Measurements from ENCODE around the gene CEP43.
A peak's percentile ranks its signal among the peaks of the same experiment; 100 is the strongest.

Gene CEP43

GRCh38 chr6:167005350-167006159 is 6.4 kb downstream of the CEP43 start:
- peak in 6 of 56 donors; percentile 10 to 41 (median 14) for DNase-seq

DNA sequence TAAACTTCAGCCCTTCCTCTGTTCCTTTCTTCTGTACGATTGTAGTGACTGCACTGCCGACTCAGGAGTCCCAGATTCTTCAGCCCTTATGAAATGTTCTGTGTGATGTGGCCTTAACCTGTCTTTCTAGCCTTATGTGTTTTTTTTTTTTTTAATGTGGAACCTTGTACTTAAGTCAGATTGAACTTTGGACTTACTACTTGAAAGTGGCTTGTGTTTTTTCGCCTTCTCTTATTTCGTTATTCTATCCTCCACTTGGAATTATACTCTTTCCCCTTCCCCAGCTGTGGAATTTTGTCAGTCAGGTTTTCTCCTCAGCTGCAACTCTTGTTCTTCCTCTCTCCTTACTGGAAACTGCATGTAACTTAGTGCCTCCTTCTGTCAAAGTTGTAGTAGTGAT is 8.8 kb downstream of the CEP43 start:
- DNase-seq = no peak

DNA sequence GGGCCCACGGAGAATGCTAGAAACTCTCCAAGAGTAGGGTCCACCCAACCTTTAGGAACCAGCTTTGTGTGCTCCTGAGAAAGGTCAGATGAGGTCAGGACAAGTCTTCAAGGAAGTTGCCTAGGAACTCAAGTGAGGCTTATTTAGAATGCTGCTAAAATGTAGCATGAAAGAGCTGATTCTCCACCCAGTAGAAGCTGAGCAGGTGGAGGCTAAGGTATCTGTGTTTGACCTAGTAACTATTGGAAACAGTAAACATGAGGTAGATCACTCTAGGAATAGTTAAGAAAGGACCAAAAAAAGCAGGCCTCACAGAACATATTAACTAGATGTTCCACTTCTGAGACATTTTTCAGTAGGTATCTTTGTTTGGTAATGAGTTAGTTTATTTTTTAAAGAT is 13.9 kb downstream of the CEP43 start:
- no peak for DNase-seq

- DNase-seq = no peak
Observed at GRCh38 chr6:167013946-167014345, 14.7 kb downstream of the CEP43 start.

GRCh38 chr6:167015302-167015701 is 16.1 kb downstream of the CEP43 start:
- DNase-seq = no peak

- DNase-seq = no peak
Observed at GRCh38 chr6:167020206-167020605, 21.0 kb downstream of the CEP43 start.

GRCh38 chr6:167027308-167027707 is 28.1 kb downstream of the CEP43 start:
- DNase-seq = no peak

- no peak for DNase-seq
Observed at GRCh38 chr6:167027772-167028171, 28.6 kb downstream of the CEP43 start.

DNA sequence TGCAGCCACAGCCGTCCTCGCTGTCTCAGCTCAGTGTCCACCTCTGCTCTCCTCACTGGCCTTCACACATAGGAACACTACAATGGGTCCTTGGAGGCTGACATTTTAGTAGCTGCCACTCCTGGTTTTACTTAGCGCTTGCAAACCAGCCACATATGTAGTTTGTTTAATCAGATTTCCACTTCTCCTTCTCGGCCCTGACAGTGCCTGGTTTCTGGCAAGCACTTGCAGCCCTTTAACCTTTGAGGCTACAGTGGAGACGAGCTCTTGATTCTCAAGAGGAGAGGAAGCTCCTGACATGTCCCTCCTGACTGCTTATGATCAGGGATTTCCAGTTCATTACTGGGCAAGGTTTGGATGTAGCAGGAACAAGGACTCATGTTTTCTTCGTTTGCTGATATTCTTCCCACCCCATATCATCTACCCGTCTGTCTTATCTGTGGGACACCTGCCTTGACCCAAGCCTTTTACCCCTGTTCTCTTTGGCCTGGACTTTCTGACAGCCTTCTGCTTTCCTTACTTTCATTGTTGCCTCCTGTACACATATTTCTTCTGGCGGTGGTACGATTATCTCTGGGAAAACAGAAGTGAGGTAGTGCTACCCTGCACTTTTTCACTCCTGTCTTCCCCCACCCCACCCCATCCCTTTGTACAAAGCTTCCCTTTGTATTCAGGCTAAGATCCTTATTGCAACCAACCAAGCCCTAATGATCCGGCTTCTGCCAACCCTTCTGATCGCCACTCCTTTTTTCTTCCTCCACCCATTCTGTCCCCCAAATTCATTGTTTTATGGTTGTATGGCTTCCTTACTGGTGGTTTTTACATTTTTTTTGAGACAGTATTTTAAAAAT is 31.2 kb downstream of the CEP43 start:
- DNase-seq = no peak

DNA sequence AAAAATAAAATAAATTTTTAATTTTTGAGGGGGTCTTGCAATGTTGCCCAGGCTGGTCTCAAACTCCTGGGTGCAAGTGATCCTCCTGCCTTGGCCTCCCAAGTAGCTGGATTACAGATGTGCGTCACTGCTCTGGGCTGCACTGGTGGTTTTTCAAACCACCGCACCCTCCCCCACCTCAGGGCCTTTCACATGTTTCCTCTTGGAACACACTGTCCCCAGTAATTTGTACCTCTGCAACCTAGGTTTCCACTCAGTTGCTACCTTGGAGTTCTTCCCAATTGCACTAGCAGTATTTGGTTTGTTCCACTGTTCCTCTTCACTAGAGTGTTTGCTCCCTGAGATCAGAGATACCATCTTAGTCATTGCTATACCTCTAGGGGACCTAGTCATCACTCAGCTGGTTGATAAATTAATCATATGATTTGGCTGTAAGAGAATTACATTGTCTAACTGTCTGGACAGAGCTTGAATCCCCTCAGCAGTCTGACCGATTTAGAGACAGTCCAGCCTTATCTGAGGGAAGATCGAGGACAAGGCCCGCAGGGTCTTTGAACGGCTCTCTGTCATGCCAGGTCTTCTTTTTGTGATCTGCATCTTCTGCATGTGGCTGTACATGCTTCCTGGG is 32.0 kb downstream of the CEP43 start:
- DNase-seq = no peak

DNA sequence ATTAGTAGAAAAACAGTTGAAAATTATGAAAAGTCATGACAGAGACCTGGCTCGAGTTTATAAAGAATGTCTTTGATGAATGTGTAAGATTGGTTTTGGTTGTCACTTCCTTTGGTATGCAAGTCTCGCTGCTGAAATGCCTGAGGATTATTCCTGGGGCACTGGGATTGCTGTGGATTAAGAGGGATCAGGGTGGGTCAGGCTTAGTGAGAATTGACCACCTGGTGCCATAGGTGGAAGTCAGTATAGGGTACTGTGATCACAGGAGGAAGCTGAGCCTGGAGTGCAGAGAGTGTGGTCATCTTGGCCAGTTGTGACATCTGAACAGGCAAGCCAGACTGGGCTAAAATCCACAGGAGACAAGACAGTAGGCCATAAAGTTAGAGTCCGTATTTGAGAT is 34.9 kb downstream of the CEP43 start:
- DNase-seq = no peak

GRCh38 chr6:167037762-167038161 is 38.6 kb downstream of the CEP43 start:
- no peak for DNase-seq

DNA sequence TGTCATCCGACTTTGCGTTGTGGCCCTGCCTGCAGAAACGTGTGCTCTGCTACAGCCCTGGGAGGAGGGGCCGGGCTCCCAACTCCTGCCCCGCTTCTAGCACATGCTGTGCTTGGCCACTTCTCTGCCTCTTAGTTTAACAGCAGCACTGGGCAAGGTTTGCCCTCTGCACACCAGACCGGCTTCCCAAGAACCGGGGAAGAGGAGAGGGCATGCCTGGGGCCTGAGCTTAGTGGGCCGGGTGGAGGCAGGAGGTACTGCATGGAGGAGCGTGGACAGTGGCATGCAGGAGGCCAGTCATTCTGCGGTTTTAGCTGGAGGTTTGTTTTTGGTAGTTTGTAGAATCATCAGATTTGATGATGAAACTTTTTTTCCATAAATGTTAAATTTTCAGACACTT is 45.5 kb downstream of the CEP43 start:
- no peak for DNase-seq

DNA sequence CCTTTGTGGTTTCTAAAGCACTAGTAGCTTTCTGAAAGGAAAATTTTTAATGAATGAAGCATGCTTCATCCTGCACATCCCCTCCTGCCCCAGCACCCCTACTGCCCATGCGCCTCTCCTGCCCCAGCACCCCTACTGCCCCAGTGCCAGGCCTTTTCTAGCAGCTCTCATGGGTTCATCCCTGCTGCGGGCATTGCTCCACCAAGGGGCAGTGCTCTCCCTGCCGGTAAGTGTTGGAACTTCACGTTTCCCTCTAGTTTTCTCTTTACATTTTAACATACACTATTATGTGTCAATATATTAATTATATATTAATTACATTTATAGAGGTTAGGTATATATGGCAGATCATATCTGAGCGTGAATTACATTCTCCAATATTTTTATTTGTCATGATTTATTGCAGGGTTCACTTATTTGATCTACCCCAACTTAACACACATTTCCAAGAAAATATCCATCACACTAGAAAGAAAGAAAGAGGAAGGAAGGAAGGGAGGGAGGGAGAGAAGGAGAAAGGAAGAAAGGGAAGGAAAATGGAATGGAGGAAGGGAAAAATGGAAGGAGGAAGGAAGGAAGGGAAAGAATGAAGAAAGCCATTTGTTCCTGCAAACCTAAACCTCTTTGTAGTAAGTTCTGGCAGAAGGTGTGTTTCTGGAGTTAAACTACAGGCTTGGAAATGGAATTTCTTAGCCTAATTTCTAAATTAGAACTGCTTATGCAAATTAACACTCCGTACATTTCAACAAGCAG is 46.8 kb downstream of the CEP43 start:
- no peak for DNase-seq

DNA sequence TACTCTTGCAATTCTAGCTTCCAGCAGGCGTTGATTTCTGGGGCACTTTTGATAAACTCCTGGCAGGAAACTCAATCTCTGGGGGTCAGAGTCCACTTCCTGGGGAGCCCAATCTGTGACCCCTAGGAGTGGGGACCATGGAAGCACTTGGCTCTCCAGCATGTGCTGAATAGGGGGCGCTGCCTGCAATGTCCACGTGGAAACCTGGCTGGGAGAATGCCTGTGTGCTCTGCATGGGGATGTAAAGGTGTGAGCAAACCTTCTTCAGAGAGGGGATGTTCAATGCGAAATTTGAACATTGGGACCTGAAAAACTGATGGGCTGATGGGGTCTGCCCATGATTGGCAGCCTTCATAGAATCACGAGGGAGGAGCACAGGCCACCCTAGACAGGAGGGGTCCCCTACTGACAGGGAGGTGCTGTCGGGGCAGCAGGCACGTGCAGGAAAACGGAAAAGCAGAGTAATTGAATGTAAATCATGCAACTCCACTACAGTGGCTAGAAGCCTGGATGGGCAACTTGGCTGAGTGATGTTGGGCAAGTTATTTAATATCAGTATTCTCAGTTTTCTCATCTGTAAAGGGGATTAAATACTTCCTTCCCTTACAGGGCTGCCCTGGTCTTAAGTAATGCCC is 47.8 kb downstream of the CEP43 start:
- DNase-seq = no peak

GRCh38 chr6:167047554-167047953 is 48.4 kb downstream of the CEP43 start:
- DNase-seq = peak in 2 of 56 donors; percentile 5 to 25
